Colon (tissue), 2 donors: ENCODE results near the gene SBF2.
"Not testable (repeated sequence)": the region's sequence is repeated elsewhere in the genome, so short reads cannot be mapped to it uniquely, and the experiment has no call there.

Experiments used
- FAIRE-seq: peaks from 2 replicates; lab custom pipeline; 2012; peaks lifted over from hg19 to GRCh38; lab: Jason Lieb, UNC
- donor health status: control.
- donor health status: control.

The SBF2 gene

GRCh38 chr11:9745411-9746211 is 548.4 kb downstream of the SBF2 start:
- no peak for FAIRE-seq

GRCh38 chr11:9743512-9743911 is 550.5 kb downstream of the SBF2 start:
- not testable (repeated sequence) for FAIRE-seq

GRCh38 chr11:9741260-9741659 is 552.8 kb downstream of the SBF2 start:
- no peak for FAIRE-seq

GRCh38 chr11:9740202-9740883 is 553.7 kb downstream of the SBF2 start:
- FAIRE-seq, result no peak

- no peak for FAIRE-seq
Measured at GRCh38 chr11:9739123-9739900, 554.7 kb downstream of the SBF2 start.

GRCh38 chr11:9738707-9739106 is 555.3 kb downstream of the SBF2 start:
- FAIRE-seq, result no peak

- FAIRE-seq, result no peak
Measured at GRCh38 chr11:9738116-9738515, 555.9 kb downstream of the SBF2 start.

GRCh38 chr11:9736365-9736764 is 557.7 kb downstream of the SBF2 start:
- FAIRE-seq, result no peak

- FAIRE-seq, result no peak
Measured at GRCh38 chr11:9735919-9736318, 558.1 kb downstream of the SBF2 start.

- no peak for FAIRE-seq
Measured at GRCh38 chr11:9735236-9735635, 558.8 kb downstream of the SBF2 start.

GRCh38 chr11:9733212-9733611 is 560.8 kb downstream of the SBF2 start:
- no peak for FAIRE-seq

- no peak for FAIRE-seq
Measured at GRCh38 chr11:9732453-9732852, 561.6 kb downstream of the SBF2 start.

GRCh38 chr11:9731256-9731655 is 562.8 kb downstream of the SBF2 start:
- no peak for FAIRE-seq
